ENCODE measurements around the gene ZNF766.

The ZNF766 gene

GRCh38 chr19:52345162-52345561, 75.8 kb downstream of the ZNF766 start:
- H3K36me3 ChIP-seq (ENCODE audit: control insufficient read depth, low read length) = no peaks in the 10 kb centered on the region
- no peaks in the 10 kb centered on the region for H3K27me3 ChIP-seq (ENCODE audit: control insufficient read depth, low read length)
- H3F3A ChIP-seq (ENCODE audit: control insufficient read depth, insufficient read depth) = no peaks in the 10 kb centered on the region
- H3K4me1 ChIP-seq (ENCODE audit: control insufficient read depth, low read length) = no peaks in the 10 kb centered on the region
- no peak overlapping the region for H3K4me3 ChIP-seq (ENCODE audit: low read length)
- TF ChIP-seq EZH2phosphoT487 (IDR thresholded peaks at IDR 0.05; ENCODE audit: borderline replicate concordance, low read length) (no peak), CTCF (IDR thresholded peaks at IDR 0.05; ENCODE audit: low read depth, low read length, poor library complexity, severe bottlenecking) (no peak)
- H3K79me2 ChIP-seq (ENCODE audit: control insufficient read depth, low read length) = no peaks in the 10 kb centered on the region
- no peaks in the 10 kb centered on the region; the same call in 1 of the 2 replicates for H3K9me3 ChIP-seq (ENCODE audit: control insufficient read depth, insufficient read depth, low read length)
- H3K9me2 ChIP-seq (replicated peaks; ENCODE audit: control insufficient read depth, low read length) = no peaks in the 10 kb centered on the region
- no peaks in the 10 kb centered on the region for H4K20me1 ChIP-seq (ENCODE audit: control insufficient read depth, insufficient read depth, low read depth, low read length)
- H3K27ac ChIP-seq (ENCODE audit: low read depth, low read length) = no peak overlapping the region
- H3K4me2 ChIP-seq (ENCODE audit: low read length) = no peak overlapping the region
